ENCODE results near the gene SRGAP3.

DNA sequence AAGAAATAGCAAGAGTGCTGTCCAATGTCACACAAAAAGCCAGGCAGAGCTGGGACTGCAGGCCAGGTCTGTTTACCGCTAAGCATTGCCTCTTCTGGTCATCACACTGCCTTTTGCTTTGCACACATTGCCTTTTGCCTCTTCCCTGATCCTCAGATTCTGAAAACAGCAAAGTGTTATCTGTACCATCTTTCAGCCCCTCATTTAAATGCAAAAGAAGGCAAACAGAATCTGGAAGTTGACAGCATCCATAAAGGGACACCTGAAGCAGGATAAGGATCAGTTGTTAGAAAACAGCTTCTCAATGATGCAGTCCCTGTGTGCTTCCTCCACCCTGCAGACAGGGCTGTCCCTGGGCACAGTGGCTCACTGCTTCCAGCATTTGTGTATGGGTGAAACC is 179.5 kb downstream of the SRGAP3 start:
- TF ChIP-seq, protein P1, sequence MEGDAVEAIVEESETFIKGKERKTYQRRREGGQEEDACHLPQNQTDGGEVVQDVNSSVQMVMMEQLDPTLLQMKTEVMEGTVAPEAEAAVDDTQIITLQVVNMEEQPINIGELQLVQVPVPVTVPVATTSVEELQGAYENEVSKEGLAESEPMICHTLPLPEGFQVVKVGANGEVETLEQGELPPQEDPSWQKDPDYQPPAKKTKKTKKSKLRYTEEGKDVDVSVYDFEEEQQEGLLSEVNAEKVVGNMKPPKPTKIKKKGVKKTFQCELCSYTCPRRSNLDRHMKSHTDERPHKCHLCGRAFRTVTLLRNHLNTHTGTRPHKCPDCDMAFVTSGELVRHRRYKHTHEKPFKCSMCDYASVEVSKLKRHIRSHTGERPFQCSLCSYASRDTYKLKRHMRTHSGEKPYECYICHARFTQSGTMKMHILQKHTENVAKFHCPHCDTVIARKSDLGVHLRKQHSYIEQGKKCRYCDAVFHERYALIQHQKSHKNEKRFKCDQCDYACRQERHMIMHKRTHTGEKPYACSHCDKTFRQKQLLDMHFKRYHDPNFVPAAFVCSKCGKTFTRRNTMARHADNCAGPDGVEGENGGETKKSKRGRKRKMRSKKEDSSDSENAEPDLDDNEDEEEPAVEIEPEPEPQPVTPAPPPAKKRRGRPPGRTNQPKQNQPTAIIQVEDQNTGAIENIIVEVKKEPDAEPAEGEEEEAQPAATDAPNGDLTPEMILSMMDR (IDR thresholded peaks at IDR 0.05) = no peak
- TF ChIP-seq POLR2A (IDR thresholded peaks at IDR 0.05) = no peak

Data from testis (tissue), 2 donors.